WTC11 (cell line): ENCODE data around the gene CIPC.

Experiments
- CTCF ChIP-seq: fragments of 200-600 bp; IDR thresholded peaks from 2 replicates; pipeline ENCODE4 v1.8.0; 2022; ENCODE audit warnings: antibody characterized with exemption
- ETV6 ChIP-seq: sonication (generic); formaldehyde crosslinking; IDR thresholded peaks from 2 replicates; pipeline ENCODE4 v1.8.1; 2022; ENCODE audit warnings: mild to moderate bottlenecking, missing genetic modification reagents
- JUN ChIP-seq: sonication (generic); formaldehyde crosslinking; IDR thresholded peaks from 2 replicates; pipeline ENCODE4 v1.8.0; 2023; ENCODE audit warnings: mild to moderate bottlenecking, missing genetic modification reagents
- NFYB ChIP-seq: sonication (generic); formaldehyde crosslinking; conservative IDR thresholded peaks from 2 replicates; pipeline ENCODE4 v1.8.0; 2022; ENCODE audit warnings: low read depth, missing genetic modification reagents
- NR2C2 ChIP-seq: sonication (generic); formaldehyde crosslinking; IDR thresholded peaks from 2 replicates; pipeline ENCODE4 v1.8.0; 2022; ENCODE audit warnings: mild to moderate bottlenecking, missing genetic modification reagents
- TCF7 ChIP-seq: sonication (generic); formaldehyde crosslinking; IDR thresholded peaks from 2 replicates; pipeline ENCODE4 v1.8.0; 2022; ENCODE audit warnings: mild to moderate bottlenecking, low read depth, missing genetic modification reagents, moderate library complexity
- TEAD4 ChIP-seq: sonication (generic); formaldehyde crosslinking; IDR thresholded peaks from 2 replicates; pipeline ENCODE4 v1.8.0; 2022; ENCODE audit warnings: mild to moderate bottlenecking, missing genetic modification reagents
- ZBTB21 ChIP-seq: sonication (generic); formaldehyde crosslinking; IDR thresholded peaks from 2 replicates; pipeline ENCODE4 v1.8.1; 2023; ENCODE audit warnings: mild to moderate bottlenecking, missing genetic modification reagents, borderline replicate concordance
- TF ChIP-seq, protein P1 (sequence below): sonication (generic); formaldehyde crosslinking; IDR thresholded peaks from 2 replicates; pipeline ENCODE4 v1.8.0; 2022; ENCODE audit warnings: mild to moderate bottlenecking, missing genetic modification reagents

GRCh38 chr14:77141214-77142004 is 43.4 kb downstream of the CIPC start, which contains the start of gene ZDHHC22:
- TF ChIP-seq JUN (CRISPR knock-in tag): no peak
- TF ChIP-seq CTCF: peak; percentile 64
- TF ChIP-seq NR2C2: no peak
- TF ChIP-seq ZBTB21 (CRISPR knock-in tag): no peak; the same call in 1 of the 2 replicates
- TF ChIP-seq ETV6 (CRISPR knock-in tag): no peak
- no peak for TF ChIP-seq NFYB
- TF ChIP-seq, protein P1, sequence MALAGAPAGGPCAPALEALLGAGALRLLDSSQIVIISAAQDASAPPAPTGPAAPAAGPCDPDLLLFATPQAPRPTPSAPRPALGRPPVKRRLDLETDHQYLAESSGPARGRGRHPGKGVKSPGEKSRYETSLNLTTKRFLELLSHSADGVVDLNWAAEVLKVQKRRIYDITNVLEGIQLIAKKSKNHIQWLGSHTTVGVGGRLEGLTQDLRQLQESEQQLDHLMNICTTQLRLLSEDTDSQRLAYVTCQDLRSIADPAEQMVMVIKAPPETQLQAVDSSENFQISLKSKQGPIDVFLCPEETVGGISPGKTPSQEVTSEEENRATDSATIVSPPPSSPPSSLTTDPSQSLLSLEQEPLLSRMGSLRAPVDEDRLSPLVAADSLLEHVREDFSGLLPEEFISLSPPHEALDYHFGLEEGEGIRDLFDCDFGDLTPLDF (CRISPR knock-in tag): no peak
- TF ChIP-seq TCF7 (CRISPR knock-in tag): 0 out of 2 replicates have a peak, but pooled peaks have one; percentile 43
- no peak for TF ChIP-seq TEAD4 (CRISPR knock-in tag)
